HUES48 (cell line): ENCODE measurements around the gene SETD2.

Experiments used
- H3K27ac ChIP-seq: one replicate; pipeline ENCODE4 v1.7.0; 2013; ENCODE audit warnings: low read depth, low read length, inconsistent platforms
- H3K27me3 ChIP-seq: 2 replicates; pipeline ENCODE4 v1.6.1; 2013; ENCODE audit warnings: mild to moderate bottlenecking, low read length; ENCODE audit not compliant: control insufficient read depth, insufficient read depth
- H3K36me3 ChIP-seq: 2 replicates; pipeline ENCODE4 v1.6.1; 2013; ENCODE audit warnings: low read length; ENCODE audit not compliant: control insufficient read depth, insufficient read depth
- H3K4me1 ChIP-seq: 2 replicates; pipeline ENCODE4 v1.6.1; 2013; ENCODE audit warnings: mild to moderate bottlenecking, low read length; ENCODE audit not compliant: control insufficient read depth, insufficient read depth
- H3K4me3 ChIP-seq: 2 replicates; pipeline ENCODE4 v1.5.1; 2013; ENCODE audit warnings: mild to moderate bottlenecking, low read depth, low read length
- H3K9ac ChIP-seq: 2 replicates; pipeline ENCODE4 v1.6.1; 2013; ENCODE audit warnings: mild to moderate bottlenecking, low read depth, low read length, moderate library complexity
- H3K9me3 ChIP-seq: 2 replicates; pipeline ENCODE4 v1.6.1; 2013; ENCODE audit warnings: low read length; ENCODE audit not compliant: control insufficient read depth, insufficient read depth

SETD2 gene

GRCh38 chr3:46979958-46980497, 183.9 kb downstream of the SETD2 start:
- H3K9me3 ChIP-seq = no peaks in the 10 kb centered on the region
- H3K4me3 ChIP-seq = peak overlapping the region; percentile 95
- peaks cover 4% of the 10 kb centered on the region; the same call in 1 of the 2 replicates for H3K27me3 ChIP-seq
- peaks cover 19% of the 10 kb centered on the region for H3K4me1 ChIP-seq
- no peaks in the 10 kb centered on the region for H3K36me3 ChIP-seq
- no peak overlapping the region for H3K27ac ChIP-seq
- H3K9ac ChIP-seq = 0 out of 2 replicates have a peak overlapping the region, but pooled peaks have one; percentile 40

GRCh38 chr3:46978985-46979944, 184.6 kb downstream of the SETD2 start, which contains the start of gene NBEAL2:
TSS of gene NBEAL2 (plus strand) at chr3:46979666. CDS start at chr3:46979862, 196 bp downstream.
- H3K36me3 ChIP-seq = peaks cover 6% of the 10 kb centered on the region; the same call in 1 of the 2 replicates
- peak within 1 kb of the TSS; percentile 82 for H3K27ac ChIP-seq
- H3K4me1 ChIP-seq = peaks cover 19% of the 10 kb centered on the region
- peak within 1 kb of the TSS; percentile 88 for H3K9ac ChIP-seq
- H3K9me3 ChIP-seq = no peaks in the 10 kb centered on the region
- peak within 1 kb of the TSS; percentile 95 for H3K4me3 ChIP-seq
- H3K27me3 ChIP-seq = peaks cover 4% of the 10 kb centered on the region; the same call in 1 of the 2 replicates

GRCh38 chr3:46978381-46978780, 185.5 kb downstream of the SETD2 start:
- Histone ChIP-seq H3K27me3 (peaks cover 4% of the 10 kb centered on the region; the same call in 1 of the 2 replicates), H3K4me3 (no peak overlapping the region), H3K27ac (no peak overlapping the region), H3K4me1 (peaks cover 19% of the 10 kb centered on the region), H3K9ac (no peak overlapping the region), H3K36me3 (peaks cover 11% of the 10 kb centered on the region; the same call in 1 of the 2 replicates), H3K9me3 (no peaks in the 10 kb centered on the region)

GRCh38 chr3:46977811-46978195, 186.1 kb downstream of the SETD2 start:
- Histone ChIP-seq H3K9me3 (no peaks in the 10 kb centered on the region), H3K9ac (no peak overlapping the region)

GRCh38 chr3:46976326-46977190, 187.4 kb downstream of the SETD2 start, which contains the start of gene CCDC12:
TSS of gene CCDC12 (minus strand) at chr3:46976745. CDS start at chr3:46976732, 13 bp downstream.
- Histone ChIP-seq H3K4me3 (peak within 1 kb of the TSS; percentile 89), H3K9me3 (no peaks in the 10 kb centered on the region), H3K36me3 (peaks cover 13% of the 10 kb centered on the region; the same call in 1 of the 2 replicates), H3K27ac (peak within 1 kb of the TSS; percentile 83), H3K27me3 (peaks cover 4% of the 10 kb centered on the region; the same call in 1 of the 2 replicates), H3K9ac (peak within 1 kb of the TSS; percentile 93), H3K4me1 (peaks cover 9% of the 10 kb centered on the region)

More at GRCh38 chr3:46977811-46978195, 186.1 kb downstream of the SETD2 start:
- H3K36me3 ChIP-seq = peaks cover 11% of the 10 kb centered on the region; the same call in 1 of the 2 replicates
- H3K27ac ChIP-seq = no peak overlapping the region
- H3K4me3 ChIP-seq = no peak overlapping the region
- peaks cover 4% of the 10 kb centered on the region; the same call in 1 of the 2 replicates for H3K27me3 ChIP-seq
- peaks cover 19% of the 10 kb centered on the region for H3K4me1 ChIP-seq

DNA sequence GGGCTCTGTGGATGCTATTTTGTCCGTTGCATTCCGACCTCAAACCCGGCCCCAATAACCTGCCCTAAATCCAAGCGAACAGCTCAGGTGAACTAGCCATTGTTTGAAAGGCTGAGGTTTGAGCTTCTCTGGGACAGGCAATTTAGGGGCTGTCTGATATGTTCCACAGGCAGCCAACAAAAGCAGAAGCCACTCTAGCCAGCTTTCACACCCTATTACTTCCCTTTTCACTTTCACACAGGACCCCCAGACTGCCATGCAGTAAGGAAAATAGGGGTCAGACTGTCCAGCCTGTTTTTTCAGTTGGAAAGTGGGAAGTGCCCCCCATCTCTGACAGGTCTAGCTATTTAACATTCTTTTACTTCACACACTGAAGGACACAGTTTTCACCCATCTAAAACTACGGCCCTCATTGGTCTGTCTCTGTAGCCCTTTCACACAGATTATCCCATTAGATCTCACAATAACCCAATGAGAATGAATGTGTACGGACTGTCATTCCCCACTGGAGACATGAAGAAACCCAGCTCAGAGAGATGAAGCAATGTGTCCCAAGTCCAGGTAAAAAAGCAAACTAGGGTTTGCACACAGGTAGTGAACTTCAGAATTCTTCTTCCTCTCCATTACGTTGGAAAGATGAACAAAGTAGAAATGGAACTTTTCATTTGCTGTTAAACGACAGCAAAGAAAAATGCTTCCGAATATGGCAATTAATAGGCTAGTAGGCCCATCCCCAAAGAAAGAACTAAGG, 189.3 kb downstream of the SETD2 start:
- no peaks in the 10 kb centered on the region; the same call in 1 of the 2 replicates for H3K4me1 ChIP-seq
- H3K9ac ChIP-seq = no peak overlapping the region
- no peak overlapping the region for H3K27ac ChIP-seq
- no peaks in the 10 kb centered on the region for H3K9me3 ChIP-seq
- peaks cover 24% of the 10 kb centered on the region for H3K36me3 ChIP-seq
- no peaks in the 10 kb centered on the region for H3K27me3 ChIP-seq
- no peak overlapping the region for H3K4me3 ChIP-seq

- Histone ChIP-seq H3K9me3 (no peaks in the 10 kb centered on the region), H3K4me1 (no peaks in the 10 kb centered on the region; the same call in 1 of the 2 replicates), H3K9ac (no peak overlapping the region), H3K27ac (no peak overlapping the region), H3K27me3 (no peaks in the 10 kb centered on the region), H3K4me3 (no peak overlapping the region), H3K36me3 (peaks cover 24% of the 10 kb centered on the region)
Observed at GRCh38 chr3:46972396-46972795, 191.5 kb downstream of the SETD2 start.

GRCh38 chr3:46971742-46972141, 192.2 kb downstream of the SETD2 start:
- Histone ChIP-seq H3K36me3 (peaks cover 24% of the 10 kb centered on the region), H3K9ac (no peak overlapping the region), H3K27ac (no peak overlapping the region), H3K9me3 (no peaks in the 10 kb centered on the region), H3K4me1 (no peaks in the 10 kb centered on the region), H3K27me3 (no peaks in the 10 kb centered on the region), H3K4me3 (no peak overlapping the region)

DNA sequence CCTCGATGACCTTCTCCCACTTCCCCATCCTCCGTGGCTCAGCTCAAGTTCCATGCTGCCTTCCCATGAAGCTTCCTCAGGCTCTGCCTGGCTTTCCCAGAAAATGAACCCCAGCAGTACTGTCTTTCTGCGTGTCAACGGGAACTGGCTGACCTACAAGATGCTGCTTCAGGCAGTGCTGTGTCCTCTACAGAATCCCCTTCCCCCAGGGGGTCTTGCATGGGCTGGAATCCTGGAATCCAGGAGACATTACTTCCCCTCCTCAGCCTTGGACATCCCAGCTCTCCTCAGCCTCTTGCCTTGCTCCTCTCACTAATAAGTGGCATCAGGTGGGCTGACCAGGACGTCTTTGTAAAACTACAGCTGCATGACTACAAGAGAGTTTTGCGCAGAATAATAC, 192.8 kb downstream of the SETD2 start:
- Histone ChIP-seq H3K27me3 (no peaks in the 10 kb centered on the region), H3K27ac (no peak overlapping the region), H3K4me3 (no peak overlapping the region), H3K9me3 (no peaks in the 10 kb centered on the region), H3K4me1 (no peaks in the 10 kb centered on the region), H3K36me3 (peaks cover 24% of the 10 kb centered on the region), H3K9ac (no peak overlapping the region)
